Pancreas (tissue), 10 donors: ENCODE measurements around the gene TMEM151A. TPM values are rescaled to one million over a fixed set of nuclear protein-coding genes. Genes with fewer than 3 reads are reported as not detected.

ENCODE experiments used
- ATAC-seq, 4 donors: fragments of 200-7000 bp; cut with Tn5 transposase; one replicate each; pipeline versions ENCODE4 v1.8.0 to v1.9.1; 2020; ENCODE audit warnings: mild to moderate bottlenecking in 4 of 4, moderate library complexity in 4 of 4
- DNase-seq, 6 donors: peaks; one replicate each; pipeline ENCODE4 v3.0.0-alpha.2; 2020
- FAIRE-seq: peaks from 2 replicates; lab custom pipeline; 2012; peaks lifted over from hg19 to GRCh38; lab: Jason Lieb, UNC
- H3K27ac ChIP-seq, 4 donors: fragments of 200-600 bp; sonication (generic); 1 replicate in 3 of 4; 2 replicates in 1 of 4; pipeline versions ENCODE4 v1.5.0 to v1.8.0; 2020
- H3K27me3 ChIP-seq, 4 donors: fragments of 200-600 bp; one replicate each; pipeline ENCODE4 v1.8.0; 2021
- H3K36me3 ChIP-seq, 3 donors: fragments of 200-600 bp; sonication (generic) in 1 of 3; one replicate each; pipeline versions ENCODE4 v1.5.0 to v1.8.0; 2020 to 2021
- H3K4me1 ChIP-seq, 3 donors: fragments of 200-600 bp; one replicate each; pipeline ENCODE4 v1.8.0; 2021
- H3K4me3 ChIP-seq, 4 donors: fragments of 200-600 bp; sonication (generic) in 2 of 4; one replicate each; pipeline versions ENCODE4 v1.5.0 to v1.8.0; 2020 to 2021
- H3K9me3 ChIP-seq, 4 donors: fragments of 200-600 bp; one replicate each; pipeline ENCODE4 v1.8.0; 2021
- WGBS, 2 donors: extraction: QIAGEN DNeasy Blood & Tissue Kit; methylation state at CpG; one replicate each; pipeline ENCODE4 v1.1.7; 2013; 5-methylcytosine and 5-hydroxymethylcytosine counted together
- intact Hi-C, 3 donors: fragments of 100-400 bp; cut with DNase I; formaldehyde crosslinking; loops; one replicate each; pipeline versions ENCODE4 v1.11.1 to v1.14.2; 2022
- polyA plus RNA-seq, 2 donors: library from polyadenylated mRNA; stranded (reverse); fragments of 200-250 nt; gene quantifications; one replicate each; pipeline ENCODE4 v1.2.3, GENCODE V29; 2013
- total RNA-seq, 6 donors: library from RNA; stranded (reverse); fragmentation: NEBNext Ultra II Directional in 4 of 6; extraction: Animal tissue kit (Norgen Biotek cat#: 25700) in 4 of 6; gene quantifications; one replicate each; pipeline versions ENCODE4 v1.2.1 to v1.2.4, GENCODE V29; 2021 to 2023
- TF ChIP-seq, protein P1 (sequence below), 4 donors: fragments of 200-600 bp; sonication (generic) in 3 of 4; IDR thresholded peaks; one replicate each; pipeline versions ENCODE4 v1.5.0 to v1.8.0; 2021; ENCODE audit warnings: antibody characterized with exemption in 4 of 4
- donor health status: healthy with polysubstance abuse.
- donor health status: DM: no; HTN: no; CAD: no; lungs with moderate emphysema.
- donor health status: DM: no; HTN: no; CAD: no.
- donor health status: control.
- donor health status: control.
- donor health status: Bipolar disorder and iron deficiency.
- donor health status: DM: yes; HTN: yes; CAD: no.
- donor health status: DM: no; HTN: no; CAD: no.
- donor health status: DM: no; HTN: no; CAD: no.
- donor health status: DM: yes; HTN: yes; CAD: no.

TMEM151A gene
- total and polyA plus RNA-seq, 8 donors: 0.49 to 4.4 (median 0.75) TPM

DNA sequence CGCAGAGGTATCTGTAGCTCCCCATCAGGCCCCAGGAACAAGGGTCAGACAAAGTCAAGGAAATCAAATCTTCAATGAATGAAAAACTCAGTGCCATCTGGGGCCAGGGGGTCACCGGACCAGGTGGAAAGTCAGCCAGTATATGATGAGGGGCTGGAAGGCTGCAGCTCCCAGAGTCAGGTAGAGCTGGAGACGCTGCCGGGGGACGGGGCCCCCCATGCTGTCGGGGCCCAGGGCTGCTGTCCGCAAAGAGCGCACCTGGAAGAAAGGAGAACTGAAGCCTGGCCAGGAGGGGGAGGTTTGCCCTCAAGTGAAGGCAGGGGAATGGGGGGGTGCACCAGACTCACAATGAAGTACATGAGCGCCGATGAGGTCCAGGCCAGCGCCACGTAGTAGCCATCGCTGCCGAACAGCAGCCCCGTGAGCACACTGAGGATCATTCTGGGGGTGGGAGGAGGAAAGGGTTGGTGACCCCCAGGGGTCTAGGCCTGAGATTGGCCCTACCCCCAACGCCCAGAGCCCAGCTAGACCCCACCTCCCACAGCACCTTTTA, 7.1 kb upstream of the TMEM151A start:
- no peaks in the 10 kb centered on the region for H3K36me3 ChIP-seq
- TF ChIP-seq, protein P1, sequence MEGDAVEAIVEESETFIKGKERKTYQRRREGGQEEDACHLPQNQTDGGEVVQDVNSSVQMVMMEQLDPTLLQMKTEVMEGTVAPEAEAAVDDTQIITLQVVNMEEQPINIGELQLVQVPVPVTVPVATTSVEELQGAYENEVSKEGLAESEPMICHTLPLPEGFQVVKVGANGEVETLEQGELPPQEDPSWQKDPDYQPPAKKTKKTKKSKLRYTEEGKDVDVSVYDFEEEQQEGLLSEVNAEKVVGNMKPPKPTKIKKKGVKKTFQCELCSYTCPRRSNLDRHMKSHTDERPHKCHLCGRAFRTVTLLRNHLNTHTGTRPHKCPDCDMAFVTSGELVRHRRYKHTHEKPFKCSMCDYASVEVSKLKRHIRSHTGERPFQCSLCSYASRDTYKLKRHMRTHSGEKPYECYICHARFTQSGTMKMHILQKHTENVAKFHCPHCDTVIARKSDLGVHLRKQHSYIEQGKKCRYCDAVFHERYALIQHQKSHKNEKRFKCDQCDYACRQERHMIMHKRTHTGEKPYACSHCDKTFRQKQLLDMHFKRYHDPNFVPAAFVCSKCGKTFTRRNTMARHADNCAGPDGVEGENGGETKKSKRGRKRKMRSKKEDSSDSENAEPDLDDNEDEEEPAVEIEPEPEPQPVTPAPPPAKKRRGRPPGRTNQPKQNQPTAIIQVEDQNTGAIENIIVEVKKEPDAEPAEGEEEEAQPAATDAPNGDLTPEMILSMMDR (IDR thresholded peaks at IDR 0.05): no peak
- no peak overlapping the region for H3K27ac ChIP-seq
- WGBS, 2 donors: 93 to 95% methylated on average over 16 of the region's 16 CpGs
- intact Hi-C loops: loop anchor here in 1 of 3 donors (10.0 kb wide), 1 partner anchor 60 kb away; no protein-coding TSS in a partner anchor
- no peaks in the 10 kb centered on the region for H3K9me3 ChIP-seq
- DNase-seq (peak in 2 of 6 donors; percentile 9 to 56), ATAC-seq (no peak), FAIRE-seq (no peak)
- no peaks in the 10 kb centered on the region for H3K27me3 ChIP-seq
- peaks cover 0 to 10% (median 6%) of the 10 kb centered on the region in 3 donors for H3K4me1 ChIP-seq
- no peak overlapping the region for H3K4me3 ChIP-seq

DNA sequence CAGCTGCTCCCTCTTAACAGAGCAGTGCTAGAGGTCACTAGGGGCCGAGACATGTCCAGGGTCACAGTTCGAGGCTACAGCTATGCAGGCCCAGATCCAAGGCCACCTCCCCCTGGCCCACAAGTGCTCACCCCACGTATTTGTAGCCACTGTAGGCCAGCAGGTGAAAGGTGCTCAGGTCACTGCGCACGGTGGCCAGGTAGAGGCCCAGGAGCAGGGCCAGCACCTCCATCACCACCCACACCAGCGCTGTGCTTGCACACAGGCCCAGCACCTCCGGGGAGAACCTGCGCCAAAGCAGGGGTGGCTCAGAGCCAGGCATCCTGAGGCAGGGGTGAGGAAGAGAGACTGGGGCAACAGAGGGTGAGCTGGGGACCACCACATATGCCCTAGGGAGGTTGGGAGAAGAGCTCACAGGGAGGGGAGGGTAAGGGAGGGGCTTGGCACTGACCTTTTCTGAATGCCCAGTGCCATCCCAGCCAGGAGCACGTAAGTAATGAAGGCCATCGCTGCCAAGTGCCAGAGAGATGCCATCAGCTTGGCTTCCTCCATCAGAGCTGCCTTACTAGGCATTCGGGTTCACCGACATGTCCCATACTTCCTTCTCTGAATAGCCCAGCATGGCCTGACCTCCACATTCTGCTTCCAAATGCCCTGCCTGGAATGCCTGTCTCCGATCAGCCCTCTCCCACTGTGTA, 6.3 kb upstream of the TMEM151A start:
- ATAC-seq: no peak
- peak in 3 of 6 donors; percentile 7 to 64 (median 27) for DNase-seq
- H3K36me3 ChIP-seq: no peaks in the 10 kb centered on the region
- H3K27ac ChIP-seq: no peak overlapping the region
- 77 to 78% methylated on average over 13 of the region's 13 CpGs for WGBS, 2 donors
- H3K4me1 ChIP-seq: peaks cover 0 to 15% (median 10%) of the 10 kb centered on the region in 3 donors
- no peaks in the 10 kb centered on the region for H3K27me3 ChIP-seq
- no peak for FAIRE-seq
- TF ChIP-seq, protein P1 (IDR thresholded peaks at IDR 0.05): no peak
- intact Hi-C loops: loop anchor here in 1 of 3 donors (10.0 kb wide), 1 partner anchor 61 kb away; no protein-coding TSS in a partner anchor
- H3K4me3 ChIP-seq: no peak overlapping the region
- no peaks in the 10 kb centered on the region for H3K9me3 ChIP-seq

DNA sequence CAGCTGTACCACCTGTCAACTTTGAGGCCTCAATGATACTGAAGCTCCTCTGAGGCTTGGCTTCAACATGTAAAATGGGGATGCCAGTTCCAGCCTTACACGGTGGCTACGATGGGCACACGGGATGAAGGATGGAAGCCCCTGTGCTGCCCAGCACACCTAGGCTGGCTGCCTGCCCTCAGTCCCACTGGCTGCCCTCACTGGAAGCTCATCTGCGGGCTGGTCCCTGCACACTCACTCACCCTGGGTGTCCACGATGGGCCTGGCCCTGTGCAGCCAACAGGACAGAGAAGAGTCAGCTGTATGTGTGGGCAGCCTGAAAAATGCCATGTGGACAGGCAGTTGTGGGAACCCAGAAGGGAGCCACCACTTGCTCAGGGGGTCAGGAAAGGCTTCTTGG, 5.0 kb upstream of the TMEM151A start:
- no peak for ATAC-seq
- TF ChIP-seq, protein P1 (IDR thresholded peaks at IDR 0.05): no peak

DNA sequence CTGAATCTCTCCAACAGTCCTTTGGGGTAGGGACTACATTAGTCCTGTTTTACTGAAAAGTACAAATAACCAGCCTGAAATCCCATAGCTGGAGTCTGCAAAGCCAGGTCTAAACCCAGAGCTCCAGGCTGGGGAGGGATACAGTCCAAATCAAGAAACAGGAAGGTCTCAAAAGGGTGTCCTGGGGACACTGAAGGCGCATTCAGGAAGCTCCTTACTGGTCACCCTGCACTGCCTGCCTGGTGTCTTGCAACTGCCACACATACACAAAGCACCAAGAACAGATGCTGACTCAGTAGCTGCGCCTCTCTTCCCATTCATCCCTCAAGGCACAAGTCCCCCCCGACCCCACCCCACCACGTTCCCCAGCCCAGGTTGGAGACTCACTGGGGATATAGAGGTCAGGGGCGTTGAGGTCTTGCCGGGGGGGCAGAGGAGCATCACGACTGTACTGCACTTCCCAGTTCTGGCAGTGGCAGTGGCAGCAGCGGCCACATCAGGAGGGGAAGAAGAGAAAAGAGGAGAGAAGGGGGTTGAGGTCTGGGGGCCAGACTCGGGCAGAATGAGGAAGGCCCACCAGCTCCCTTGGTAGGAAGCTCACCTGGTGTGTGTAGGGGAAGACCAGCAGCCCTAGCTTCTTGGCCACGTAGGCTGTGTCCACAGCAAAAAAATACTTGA, 4.3 kb upstream of the TMEM151A start:
- Histone ChIP-seq H3K27ac (no peak overlapping the region), H3K4me1 (peaks cover 0 to 19% (median 15%) of the 10 kb centered on the region in 3 donors), H3K4me3 (peak overlapping the region in 1 of 4 donors; percentile 70), H3K36me3 (no peaks in the 10 kb centered on the region), H3K9me3 (no peaks in the 10 kb centered on the region), H3K27me3 (no peaks in the 10 kb centered on the region)
- 64 to 74% methylated on average over 9 to 10 of the region's 10 CpGs for WGBS, 2 donors
- ATAC-seq: no peak
- DNase-seq: peak in 1 of 6 donors; percentile 58
- TF ChIP-seq, protein P1 (IDR thresholded peaks at IDR 0.05): no peak
- intact Hi-C loops: loop anchor here in 1 of 3 donors (10.0 kb wide), 1 partner anchor 63 kb away; no protein-coding TSS in a partner anchor
- no peak for FAIRE-seq

More for the DNA sequence above, 5.0 kb upstream of the TMEM151A start:
- H3K9me3 ChIP-seq: no peaks in the 10 kb centered on the region
- H3K36me3 ChIP-seq: no peaks in the 10 kb centered on the region
- intact Hi-C loops: loop anchor here in 1 of 3 donors (10.0 kb wide), 1 partner anchor 62 kb away; no protein-coding TSS in a partner anchor
- WGBS, 2 donors: 75 to 83% methylated on average over 5 of the region's 5 CpGs
- DNase-seq (peak in 2 of 6 donors; percentile 11 to 65), FAIRE-seq (no peak)
- no peaks in the 10 kb centered on the region for H3K27me3 ChIP-seq
- H3K4me1 ChIP-seq: peaks cover 0 to 15% (median 10%) of the 10 kb centered on the region in 3 donors
- no peak overlapping the region for H3K4me3 ChIP-seq
- H3K27ac ChIP-seq: no peak overlapping the region
